CD8-positive, alpha-beta memory T cell (primary cell): ENCODE data around the gene PTPRQ. TPM values are rescaled to one million over a fixed set of nuclear protein-coding genes. Genes with fewer than 3 reads are reported as not detected.

Experiments used
- CTCF ChIA-PET: fragments of 350-600 bp; sonication (Branson Sonifier 250); formaldehyde crosslinking; loops from one replicate; lab custom pipeline; 2021; ENCODE audit warnings: antibody characterized with exemption; lab: Charles Lee
- POLR2A ChIA-PET: fragments of 350-600 bp; sonication (Branson Sonifier 250); formaldehyde crosslinking; loops from one replicate; lab custom pipeline; 2021; ENCODE audit warnings: antibody characterized with exemption; lab: Charles Lee
- DNase-seq, 5 donors: peaks; one replicate each; pipeline versions ENCODE4 v3.0.0 to v3.0.0-alpha.2; 2020 to 2022; ENCODE audit warnings: mixed read lengths in 1 of 5
- H3K27ac ChIP-seq: one replicate; pipeline ENCODE4 v1.7.0; 2013; ENCODE audit warnings: low read depth, mild to moderate bottlenecking, low read length, moderate library complexity
- H3K27me3 ChIP-seq: 2 replicates; pipeline ENCODE4 v1.7.0; 2013; ENCODE audit warnings: low read length, mild to moderate bottlenecking; ENCODE audit not compliant: insufficient read depth, poor library complexity, severe bottlenecking
- H3K36me3 ChIP-seq: 2 replicates; pipeline ENCODE4 v1.7.0; 2013; ENCODE audit warnings: mild to moderate bottlenecking, low read length, moderate library complexity; ENCODE audit not compliant: insufficient read depth
- H3K4me1 ChIP-seq: 2 replicates; pipeline ENCODE4 v1.7.0; 2013; ENCODE audit warnings: mild to moderate bottlenecking, low read length, moderate library complexity; ENCODE audit not compliant: insufficient read depth
- H3K4me3 ChIP-seq: 2 replicates; pipeline ENCODE4 v1.7.0; 2013; ENCODE audit warnings: mild to moderate bottlenecking, low read length
- H3K9me3 ChIP-seq: 2 replicates; pipeline ENCODE4 v1.7.0; 2013; ENCODE audit warnings: mild to moderate bottlenecking, low read length
- H3K27ac Mint-ChIP-seq, 8 donors: one replicate each; pipeline ENCODE4 v1.8.0; 2020 to 2021; ENCODE audit warnings: mixed read lengths in 8 of 8, mild to moderate bottlenecking in 6 of 8, inconsistent platforms in 3 of 8, moderate library complexity in 3 of 8
- H3K27me3 Mint-ChIP-seq, 2 donors: one replicate each; pipeline ENCODE4 v1.8.0; 2020 to 2021; ENCODE audit warnings: mixed read lengths in 2 of 2, mild to moderate bottlenecking in 1 of 2, moderate library complexity in 1 of 2
- H3K36me3 Mint-ChIP-seq, 3 donors: one replicate each; pipeline ENCODE4 v1.8.0; 2020 to 2021; ENCODE audit warnings: mixed read lengths in 3 of 3, inconsistent platforms in 1 of 3, mild to moderate bottlenecking in 1 of 3
- H3K4me1 Mint-ChIP-seq, 3 donors: one replicate each; pipeline ENCODE4 v1.8.0; 2020 to 2021; ENCODE audit warnings: mixed read lengths in 3 of 3, inconsistent platforms in 1 of 3, mild to moderate bottlenecking in 1 of 3
- H3K4me3 Mint-ChIP-seq, 7 donors: one replicate each; pipeline ENCODE4 v1.8.0; 2020 to 2021; ENCODE audit warnings: mixed read lengths in 7 of 7, mild to moderate bottlenecking in 6 of 7, moderate library complexity in 4 of 7, inconsistent platforms in 2 of 7
- H3K9me3 Mint-ChIP-seq, 5 donors: one replicate each; pipeline ENCODE4 v1.8.0; 2020 to 2022; ENCODE audit warnings: mixed read lengths in 5 of 5, mild to moderate bottlenecking in 3 of 5, moderate library complexity in 2 of 5, inconsistent platforms in 1 of 5
- polyA plus RNA-seq: library from polyadenylated mRNA; unstranded; fragments of 300-500 nt; fragmentation: Illumina TruSeq; gene quantifications from one replicate; pipeline ENCODE4 v1.2.3, GENCODE V29; 2021
- total RNA-seq, 2 experiments: library from RNA; stranded (reverse); gene quantifications; one replicate each; pipeline ENCODE4 v1.2.3, GENCODE V29; 2021

Gene PTPRQ
- total and polyA plus RNA-seq, 3 experiments from 2014 or later, result not detected

- H3K27ac ChIP-seq, result no peak overlapping the region
- no peak overlapping the region for H3K4me3 ChIP-seq
- Mint-ChIP-seq H3K4me1 (no peaks in the 10 kb centered on the region), H3K27me3 (peaks cover 16 to 32% of the 10 kb centered on the region in 2 donors), H3K9me3 (peaks cover 5 to 17% (median 11%) of the 10 kb centered on the region in 5 donors), H3K4me3 (no peak overlapping the region), H3K27ac (no peak overlapping the region), H3K36me3 (no peaks in the 10 kb centered on the region)
- H3K4me1 ChIP-seq, result no peaks in the 10 kb centered on the region
- CTCF ChIA-PET, result no interaction called here
- no peaks in the 10 kb centered on the region for H3K27me3 ChIP-seq
- no peaks in the 10 kb centered on the region for H3K36me3 ChIP-seq
- POLR2A ChIA-PET, result no interaction called here
- no peak for DNase-seq
- H3K9me3 ChIP-seq, result no peaks in the 10 kb centered on the region
Measured at GRCh38 chr12:80711866-80712265, 267.8 kb downstream of the PTPRQ start.

- Mint-ChIP-seq H3K27me3 (peaks cover 14 to 24% of the 10 kb centered on the region in 2 donors), H3K27ac (no peak overlapping the region), H3K4me1 (no peaks in the 10 kb centered on the region), H3K9me3 (peaks cover 1 to 17% (median 5%) of the 10 kb centered on the region in 5 donors), H3K4me3 (no peak overlapping the region), H3K36me3 (no peaks in the 10 kb centered on the region)
- Histone ChIP-seq H3K4me1 (no peaks in the 10 kb centered on the region), H3K9me3 (no peaks in the 10 kb centered on the region), H3K36me3 (no peaks in the 10 kb centered on the region), H3K27me3 (no peaks in the 10 kb centered on the region), H3K4me3 (no peak overlapping the region), H3K27ac (no peak overlapping the region)
- no peak for DNase-seq
- POLR2A ChIA-PET, result no interaction called here
- CTCF ChIA-PET, result no interaction called here
Measured at GRCh38 chr12:80712866-80713265, 268.8 kb downstream of the PTPRQ start.

- Mint-ChIP-seq H3K27ac (no peak overlapping the region), H3K4me3 (no peak overlapping the region), H3K9me3 (peaks cover 1 to 17% (median 5%) of the 10 kb centered on the region in 5 donors), H3K27me3 (peaks cover 14 to 23% of the 10 kb centered on the region in 2 donors), H3K36me3 (no peaks in the 10 kb centered on the region), H3K4me1 (no peaks in the 10 kb centered on the region)
- Histone ChIP-seq H3K27ac (no peak overlapping the region), H3K36me3 (no peaks in the 10 kb centered on the region), H3K4me3 (no peak overlapping the region), H3K27me3 (no peaks in the 10 kb centered on the region), H3K4me1 (no peaks in the 10 kb centered on the region), H3K9me3 (no peaks in the 10 kb centered on the region)
- ChIA-PET CTCF (no interaction called here), POLR2A (no interaction called here)
- no peak for DNase-seq
Measured at GRCh38 chr12:80713419-80713818, 269.4 kb downstream of the PTPRQ start.

GRCh38 chr12:80714055-80714454, 270.0 kb downstream of the PTPRQ start:
- ChIA-PET CTCF (no interaction called here), POLR2A (no interaction called here)
- no peaks in the 10 kb centered on the region for H3K4me1 Mint-ChIP-seq
- no peaks in the 10 kb centered on the region for H3K9me3 ChIP-seq
- no peak overlapping the region for H3K27ac Mint-ChIP-seq
- peaks cover 11 to 18% of the 10 kb centered on the region in 2 donors for H3K27me3 Mint-ChIP-seq
- no peaks in the 10 kb centered on the region for H3K27me3 ChIP-seq
- H3K36me3 ChIP-seq, result no peaks in the 10 kb centered on the region
- H3K4me3 ChIP-seq, result no peak overlapping the region
- H3K9me3 Mint-ChIP-seq, result peaks cover 0 to 14% (median 5%) of the 10 kb centered on the region in 5 donors
- no peak overlapping the region for H3K27ac ChIP-seq
- DNase-seq, result no peak
- no peak overlapping the region for H3K4me3 Mint-ChIP-seq
- H3K36me3 Mint-ChIP-seq, result no peaks in the 10 kb centered on the region
- no peaks in the 10 kb centered on the region for H3K4me1 ChIP-seq

DNA sequence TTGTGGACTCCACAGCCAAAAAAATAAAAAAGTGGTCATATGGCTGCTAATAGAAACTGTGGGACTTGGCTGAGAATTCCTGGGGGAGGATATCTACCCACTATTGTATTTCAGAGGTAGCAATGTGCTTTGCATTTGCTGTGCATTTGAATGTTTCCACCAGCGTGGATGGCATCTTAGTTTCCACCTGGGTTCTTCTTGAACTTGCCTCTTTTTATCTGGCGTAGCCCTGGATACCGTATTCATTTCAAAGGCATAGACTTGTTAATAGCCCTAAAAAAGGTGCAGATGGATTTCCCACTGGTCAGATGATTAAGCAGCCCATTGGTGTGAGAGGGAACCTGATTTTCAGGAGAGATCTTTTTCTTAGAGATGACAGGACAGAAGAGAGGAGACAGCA, 270.8 kb downstream of the PTPRQ start:
- Histone ChIP-seq H3K4me3 (no peak overlapping the region), H3K27me3 (no peaks in the 10 kb centered on the region), H3K27ac (no peak overlapping the region), H3K9me3 (no peaks in the 10 kb centered on the region), H3K4me1 (no peaks in the 10 kb centered on the region), H3K36me3 (no peaks in the 10 kb centered on the region)
- Mint-ChIP-seq H3K27me3 (peaks cover 10 to 13% of the 10 kb centered on the region in 2 donors), H3K9me3 (peaks cover 0 to 14% (median 5%) of the 10 kb centered on the region in 5 donors), H3K4me1 (no peaks in the 10 kb centered on the region), H3K36me3 (no peaks in the 10 kb centered on the region), H3K4me3 (no peak overlapping the region), H3K27ac (no peak overlapping the region)
- DNase-seq, result no peak
- ChIA-PET POLR2A (no interaction called here), CTCF (no interaction called here)

- ChIA-PET CTCF (no interaction called here), POLR2A (no interaction called here)
- Histone ChIP-seq H3K36me3 (no peaks in the 10 kb centered on the region), H3K9me3 (no peaks in the 10 kb centered on the region), H3K27me3 (no peaks in the 10 kb centered on the region), H3K4me3 (no peak overlapping the region), H3K27ac (no peak overlapping the region), H3K4me1 (no peaks in the 10 kb centered on the region)
- H3K27me3 Mint-ChIP-seq, result peaks cover 2 to 13% of the 10 kb centered on the region in 2 donors
- no peak overlapping the region for H3K27ac Mint-ChIP-seq
- no peaks in the 10 kb centered on the region for H3K36me3 Mint-ChIP-seq
- H3K9me3 Mint-ChIP-seq, result peaks cover 0 to 7% (median 2%) of the 10 kb centered on the region in 5 donors
- H3K4me3 Mint-ChIP-seq, result no peak overlapping the region
- no peaks in the 10 kb centered on the region for H3K4me1 Mint-ChIP-seq
- DNase-seq, result no peak
Measured at GRCh38 chr12:80715713-80716249, 271.7 kb downstream of the PTPRQ start.

DNA sequence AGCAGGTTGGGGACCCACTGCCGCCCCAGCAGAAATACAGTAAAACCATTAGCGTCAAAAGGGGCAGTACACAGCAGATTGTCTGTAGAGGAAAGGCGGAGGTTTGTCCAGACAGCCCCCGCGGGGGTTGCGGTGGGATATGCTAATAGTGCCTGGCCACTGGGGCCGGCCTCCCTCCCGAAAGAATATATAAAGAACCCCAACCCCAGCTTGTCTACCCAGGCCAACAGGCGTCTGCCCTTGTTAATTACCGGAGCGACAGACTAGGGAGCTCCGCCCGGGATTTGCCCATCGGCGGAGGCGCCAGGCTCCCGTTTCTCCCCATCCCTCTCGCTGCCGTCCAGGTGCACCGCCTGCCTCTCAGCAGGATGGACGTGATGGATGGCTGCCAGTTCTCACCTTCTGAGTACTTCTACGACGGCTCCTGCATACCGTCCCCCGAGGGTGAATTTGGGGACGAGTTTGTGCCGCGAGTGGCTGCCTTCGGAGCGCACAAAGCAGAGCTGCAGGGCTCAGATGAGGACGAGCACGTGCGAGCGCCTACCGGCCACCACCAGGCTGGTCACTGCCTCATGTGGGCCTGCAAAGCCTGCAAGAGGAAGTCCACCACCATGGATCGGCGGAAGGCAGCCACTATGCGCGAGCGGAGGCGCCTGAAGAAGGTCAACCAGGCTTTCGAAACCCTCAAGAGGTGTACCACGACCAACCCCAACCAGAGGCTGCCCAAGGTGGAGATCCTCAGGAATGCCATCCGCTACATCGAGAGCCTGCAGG, 272.8 kb downstream of the PTPRQ start, which contains the start of gene MYF5:
MYF5 (plus strand) TSS at position 217 of the 774 bp plus-strand sequence; CDS start at position 369, 152 bp downstream.
- Histone ChIP-seq H3K27me3 (no peaks in the 10 kb centered on the region), H3K27ac (no peak within 1 kb of the TSS), H3K9me3 (no peaks in the 10 kb centered on the region), H3K36me3 (no peaks in the 10 kb centered on the region), H3K4me3 (no peak within 1 kb of the TSS), H3K4me1 (no peaks in the 10 kb centered on the region)
- H3K9me3 Mint-ChIP-seq, result peaks cover 0 to 6% (median 2%) of the 10 kb centered on the region in 5 donors
- ChIA-PET CTCF (no interaction called here), POLR2A (no interaction called here)
- no peak for DNase-seq
- H3K4me3 Mint-ChIP-seq, result no peak within 1 kb of the TSS
- no peaks in the 10 kb centered on the region for H3K36me3 Mint-ChIP-seq
- no peaks in the 10 kb centered on the region for H3K4me1 Mint-ChIP-seq
- H3K27ac Mint-ChIP-seq, result no peak within 1 kb of the TSS
- peaks cover 2 to 13% of the 10 kb centered on the region in 2 donors for H3K27me3 Mint-ChIP-seq

DNA sequence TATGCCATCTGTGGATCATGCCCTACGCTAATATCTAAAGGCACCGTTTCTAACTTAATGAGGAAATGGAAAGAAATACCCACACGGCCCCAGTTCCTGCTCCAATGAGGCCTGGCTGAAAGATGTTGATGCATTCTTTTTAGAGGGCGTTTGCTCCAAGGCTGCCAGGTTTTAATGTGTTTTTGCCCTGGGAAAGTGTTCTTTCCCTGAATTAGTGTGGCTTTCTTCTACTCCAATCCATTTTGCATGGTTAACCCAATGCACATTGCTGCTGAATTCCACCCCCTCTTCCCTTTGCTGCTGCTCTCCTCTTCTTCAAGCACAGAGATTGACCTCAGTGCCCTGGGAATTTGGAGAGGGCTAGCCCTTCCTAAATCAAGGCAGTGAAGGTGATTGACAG, 273.8 kb downstream of the PTPRQ start:
- H3K36me3 ChIP-seq, result no peaks in the 10 kb centered on the region
- POLR2A ChIA-PET, result no interaction called here
- H3K4me1 Mint-ChIP-seq, result no peaks in the 10 kb centered on the region
- peaks cover 0 to 6% (median 0%) of the 10 kb centered on the region in 5 donors for H3K9me3 Mint-ChIP-seq
- no peak overlapping the region for H3K27ac ChIP-seq
- H3K4me1 ChIP-seq, result no peaks in the 10 kb centered on the region
- no peak overlapping the region for H3K27ac Mint-ChIP-seq
- H3K9me3 ChIP-seq, result no peaks in the 10 kb centered on the region
- H3K27me3 Mint-ChIP-seq, result peaks cover 2 to 13% of the 10 kb centered on the region in 2 donors
- CTCF ChIA-PET, result no interaction called here
- H3K27me3 ChIP-seq, result no peaks in the 10 kb centered on the region
- DNase-seq, result no peak
- no peaks in the 10 kb centered on the region for H3K36me3 Mint-ChIP-seq
- no peak overlapping the region for H3K4me3 Mint-ChIP-seq
- H3K4me3 ChIP-seq, result no peak overlapping the region
